Calu3 (cell line): ENCODE measurements around the gene TJAP1. TPM values are rescaled to one million over a fixed set of nuclear protein-coding genes. Genes with fewer than 3 reads are reported as not detected.

Experiments used
- BruUV-seq: library from RNA; stranded (reverse); fragments of 400-500 nt; replicated peaks from 2 replicates; lab custom pipeline; 2021; lab: Mats Ljungman, UMichigan
- CTCF ChIA-PET: fragments of 300-600 bp; sonication (Branson Sonifier 250); formaldehyde crosslinking; loops from one replicate; lab custom pipeline; 2022; ENCODE audit warnings: antibody characterized with exemption; lab: Charles Lee
- DNase-seq: peaks from one replicate; pipeline ENCODE4 v3.0.0; 2022
- H3K27ac Mint-ChIP-seq: one replicate; pipeline ENCODE4 v1.8.0; 2022; ENCODE audit warnings: mixed read lengths; ENCODE audit not compliant: unreplicated experiment
- H3K27me3 Mint-ChIP-seq: one replicate; pipeline ENCODE4 v1.8.0; 2022; ENCODE audit warnings: mixed read lengths; ENCODE audit not compliant: unreplicated experiment
- H3K36me3 Mint-ChIP-seq: one replicate; pipeline ENCODE4 v1.8.0; 2022; ENCODE audit warnings: mild to moderate bottlenecking, moderate library complexity, mixed read lengths; ENCODE audit not compliant: insufficient read depth, unreplicated experiment
- H3K4me1 Mint-ChIP-seq: one replicate; pipeline ENCODE4 v1.8.0; 2022; ENCODE audit warnings: mild to moderate bottlenecking, low read depth, mixed read lengths; ENCODE audit not compliant: unreplicated experiment
- H3K4me3 Mint-ChIP-seq: one replicate; pipeline ENCODE4 v1.8.0; 2022; ENCODE audit warnings: mild to moderate bottlenecking, low read depth, moderate library complexity, mixed read lengths; ENCODE audit not compliant: unreplicated experiment
- H3K9me3 Mint-ChIP-seq: one replicate; pipeline ENCODE4 v1.8.0; 2022; ENCODE audit warnings: low read depth, mixed read lengths; ENCODE audit not compliant: unreplicated experiment
- intact Hi-C: fragments of 100-400 bp; cut with micrococcal nuclease; formaldehyde crosslinking; loops from one replicate; pipeline ENCODE4 v1.10.0; 2022; ENCODE audit not compliant: unreplicated experiment
- total RNA-seq: library from RNA; stranded (reverse); gene quantifications from 2 replicates; pipeline ENCODE4 v1.2.3, GENCODE V29; 2022
- TF ChIP-seq, protein P1 (sequence below): fragments of 200-600 bp; IDR thresholded peaks from one replicate; pipeline ENCODE4 v1.8.0; 2022; ENCODE audit warnings: antibody characterized with exemption; ENCODE audit not compliant: unreplicated experiment

The TJAP1 gene
- total RNA-seq, 1 experiment from 2014 or later, result 72.3 TPM

DNA sequence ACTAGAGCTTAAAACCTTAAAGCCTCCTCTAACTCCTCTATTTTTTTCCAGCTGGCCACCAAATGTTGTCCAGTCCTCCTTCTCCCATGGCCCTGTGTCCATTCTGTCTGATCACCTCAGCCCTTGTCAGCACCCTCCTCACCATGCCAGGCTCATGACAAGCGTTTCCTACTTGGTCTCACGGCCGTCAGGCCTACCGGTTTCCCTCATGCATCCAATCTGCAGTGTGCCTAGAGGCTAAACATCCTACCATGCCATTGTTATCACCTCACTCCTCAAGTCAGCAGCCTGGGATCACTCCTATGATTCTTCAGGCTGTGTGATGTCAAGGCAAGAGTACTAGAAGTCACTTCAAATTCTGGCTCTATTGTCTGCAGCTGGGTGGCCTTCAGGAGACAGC, 9.6 kb upstream of the TJAP1 start:
- DNase-seq, result no peak
- H3K9me3 Mint-ChIP-seq, result no peaks in the 10 kb centered on the region
- CTCF ChIA-PET, result interaction anchor here (0.6 to 0.8 kb wide), 2 partner anchors 34 to 130 kb away, joined by 3 read pairs; no protein-coding TSS in a partner anchor

DNA sequence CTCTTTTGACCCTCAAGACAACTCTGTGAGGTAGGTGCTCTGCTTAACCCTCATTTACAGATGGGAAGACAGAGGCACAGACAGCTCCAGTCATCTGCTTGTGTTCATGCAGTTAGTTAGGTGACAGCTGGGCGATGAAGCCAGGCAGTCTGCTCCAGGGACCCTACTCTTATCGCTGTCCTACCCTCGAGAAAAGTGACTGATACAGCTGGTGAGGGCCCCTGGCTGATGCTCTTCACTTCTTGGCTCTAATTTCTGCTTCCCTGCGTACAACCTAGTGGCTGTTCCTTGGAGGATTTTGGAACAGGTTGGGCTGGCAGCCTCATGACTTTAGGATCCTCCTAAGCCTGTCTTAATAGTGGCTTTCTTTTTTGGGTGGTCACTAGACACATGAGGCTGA, 9.1 kb upstream of the TJAP1 start:
- no peaks in the 10 kb centered on the region for H3K4me1 Mint-ChIP-seq
- H3K27ac Mint-ChIP-seq, result no peak overlapping the region
- TF ChIP-seq, protein P1, sequence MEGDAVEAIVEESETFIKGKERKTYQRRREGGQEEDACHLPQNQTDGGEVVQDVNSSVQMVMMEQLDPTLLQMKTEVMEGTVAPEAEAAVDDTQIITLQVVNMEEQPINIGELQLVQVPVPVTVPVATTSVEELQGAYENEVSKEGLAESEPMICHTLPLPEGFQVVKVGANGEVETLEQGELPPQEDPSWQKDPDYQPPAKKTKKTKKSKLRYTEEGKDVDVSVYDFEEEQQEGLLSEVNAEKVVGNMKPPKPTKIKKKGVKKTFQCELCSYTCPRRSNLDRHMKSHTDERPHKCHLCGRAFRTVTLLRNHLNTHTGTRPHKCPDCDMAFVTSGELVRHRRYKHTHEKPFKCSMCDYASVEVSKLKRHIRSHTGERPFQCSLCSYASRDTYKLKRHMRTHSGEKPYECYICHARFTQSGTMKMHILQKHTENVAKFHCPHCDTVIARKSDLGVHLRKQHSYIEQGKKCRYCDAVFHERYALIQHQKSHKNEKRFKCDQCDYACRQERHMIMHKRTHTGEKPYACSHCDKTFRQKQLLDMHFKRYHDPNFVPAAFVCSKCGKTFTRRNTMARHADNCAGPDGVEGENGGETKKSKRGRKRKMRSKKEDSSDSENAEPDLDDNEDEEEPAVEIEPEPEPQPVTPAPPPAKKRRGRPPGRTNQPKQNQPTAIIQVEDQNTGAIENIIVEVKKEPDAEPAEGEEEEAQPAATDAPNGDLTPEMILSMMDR, result no peak
- intact Hi-C loops, result no loop called here
- DNase-seq, result no peak
- no TSS peak for BruUV-seq
- H3K9me3 Mint-ChIP-seq, result no peaks in the 10 kb centered on the region
- peaks cover 45% of the 10 kb centered on the region for H3K27me3 Mint-ChIP-seq
- H3K36me3 Mint-ChIP-seq, result no peaks in the 10 kb centered on the region
- no peak overlapping the region for H3K4me3 Mint-ChIP-seq
- CTCF ChIA-PET, result interaction anchor here (0.6 to 0.8 kb wide), 2 partner anchors 34 to 130 kb away, joined by 3 read pairs; no protein-coding TSS in a partner anchor

More for the DNA sequence above, 9.6 kb upstream of the TJAP1 start:
- intact Hi-C loops, result no loop called here
- H3K4me3 Mint-ChIP-seq, result no peak overlapping the region
- no TSS peak for BruUV-seq
- no peak overlapping the region for H3K27ac Mint-ChIP-seq
- peaks cover 50% of the 10 kb centered on the region for H3K27me3 Mint-ChIP-seq
- H3K36me3 Mint-ChIP-seq, result no peaks in the 10 kb centered on the region
- H3K4me1 Mint-ChIP-seq, result no peaks in the 10 kb centered on the region
- TF ChIP-seq, protein P1, result no peak

DNA sequence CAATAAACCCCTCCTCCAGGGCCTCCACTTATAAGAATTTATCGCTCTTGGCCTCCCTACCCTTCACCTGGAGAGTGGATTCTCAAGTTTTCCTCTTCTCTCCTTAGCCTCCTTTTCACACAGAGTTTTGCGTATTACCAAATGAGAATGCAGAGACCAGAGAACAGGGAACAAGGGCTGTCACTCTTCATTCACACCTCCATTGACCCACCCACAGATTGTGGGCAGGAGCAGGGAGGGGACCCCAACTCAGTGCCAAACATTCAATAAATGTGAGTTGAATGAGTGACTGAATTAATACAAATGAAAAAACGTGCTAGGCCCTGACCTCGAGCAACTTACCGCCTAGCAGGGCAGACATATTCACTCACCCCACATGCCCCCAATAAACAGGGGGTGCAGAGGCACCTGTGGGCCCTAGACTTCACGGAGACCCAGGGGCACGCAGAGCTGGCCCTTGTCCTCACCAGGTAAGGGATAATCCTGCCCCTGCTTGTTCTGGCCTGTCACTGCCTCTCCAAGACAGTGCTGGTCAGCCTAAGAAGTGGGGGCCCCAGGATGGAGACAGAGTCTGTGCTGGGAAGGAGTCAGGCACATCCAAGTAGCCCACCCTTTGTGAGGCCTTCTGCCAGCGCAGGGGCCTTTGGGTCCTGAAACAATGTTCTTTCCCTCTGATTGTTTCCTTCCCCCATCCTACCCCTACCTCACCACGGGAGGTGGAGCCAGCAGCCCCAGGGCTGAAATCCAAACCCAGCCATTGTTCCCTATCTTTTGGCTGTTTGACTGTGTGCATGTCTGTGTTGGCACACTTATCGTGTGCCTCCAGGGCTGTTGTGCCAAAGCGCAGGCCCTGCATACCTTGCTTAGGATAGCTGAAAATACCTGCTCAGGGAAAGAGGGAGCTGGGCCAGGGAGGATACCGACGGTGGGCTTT, 8.4 kb upstream of the TJAP1 start:
- no peak for DNase-seq
- no peaks in the 10 kb centered on the region for H3K4me1 Mint-ChIP-seq
- H3K9me3 Mint-ChIP-seq, result no peaks in the 10 kb centered on the region
- CTCF ChIA-PET, result no interaction called here
- intact Hi-C loops, result no loop called here
- peaks cover 37% of the 10 kb centered on the region for H3K27me3 Mint-ChIP-seq
- H3K36me3 Mint-ChIP-seq, result no peaks in the 10 kb centered on the region
- TF ChIP-seq, protein P1, result no peak
- no peak overlapping the region for H3K27ac Mint-ChIP-seq
- H3K4me3 Mint-ChIP-seq, result no peak overlapping the region
- no TSS peak for BruUV-seq

DNA sequence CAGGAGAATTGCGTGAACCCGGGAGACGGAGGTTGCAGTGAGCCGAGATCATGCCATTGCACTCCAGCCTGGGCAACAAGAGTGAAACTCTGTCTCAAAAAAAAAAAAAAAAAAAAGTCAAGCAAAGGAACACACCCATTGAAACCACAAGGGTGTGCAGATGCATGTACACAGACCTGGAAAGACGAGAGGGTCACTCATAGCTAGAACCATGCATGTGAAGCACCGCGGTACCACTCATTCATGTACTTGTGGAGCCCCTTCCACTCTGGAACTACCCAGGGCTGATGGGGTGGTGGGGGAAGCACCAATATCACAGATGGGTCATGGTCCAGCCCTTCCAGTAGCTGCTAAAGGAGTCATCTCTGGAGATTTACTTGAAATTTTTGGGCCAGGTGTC, 7.4 kb upstream of the TJAP1 start:
- H3K36me3 Mint-ChIP-seq, result no peaks in the 10 kb centered on the region
- CTCF ChIA-PET, result interaction anchor here (0.6 to 1.0 kb wide), 3 partner anchors 25 to 153 kb away, joined by 3 to 4 read pairs (median 4); no protein-coding TSS in a partner anchor
- no peaks in the 10 kb centered on the region for H3K4me1 Mint-ChIP-seq
- H3K9me3 Mint-ChIP-seq, result no peaks in the 10 kb centered on the region
- TF ChIP-seq, protein P1, result no peak
- BruUV-seq, result no TSS peak
- peaks cover 32% of the 10 kb centered on the region for H3K27me3 Mint-ChIP-seq
- no peak overlapping the region for H3K27ac Mint-ChIP-seq
- intact Hi-C loops, result no loop called here
- H3K4me3 Mint-ChIP-seq, result no peak overlapping the region
- no peak for DNase-seq
